K562 (cell line): ENCODE measurements around the gene RPL10A. TPM values are rescaled to one million over a fixed set of nuclear protein-coding genes. Genes with fewer than 3 reads are reported as not detected.
A peak's percentile ranks its signal among the peaks of the same experiment; 100 is the strongest.

Source experiments
- BRF1 ChIP-seq: IDR thresholded peaks from 3 replicates; pipeline ENCODE4 v1.6.1; 2011; ENCODE audit warnings: borderline replicate concordance, mild to moderate bottlenecking; ENCODE audit not compliant: insufficient read length; ENCODE audit errors: extremely low read depth
- E4F1 ChIP-seq: fragments of 250-450 bp; sonication (Bioruptor Pico); IDR thresholded peaks from 2 replicates; pipeline ENCODE4 v1.5.0; 2021; ENCODE audit warnings: mild to moderate bottlenecking, borderline replicate concordance
- GABPB1 ChIP-seq: sonication (generic); formaldehyde crosslinking; IDR thresholded peaks from 2 replicates; pipeline ENCODE4 v1.8.0; 2022; ENCODE audit warnings: mild to moderate bottlenecking, missing genetic modification reagents
- NR2C2 ChIP-seq, 2 experiments: fragments of 200-800 bp in 1 of 2; sonication (Bioruptor generic) in 1 of 2; sonication (generic) in 1 of 2; formaldehyde crosslinking in 1 of 2; IDR thresholded peaks; 2 replicates each; pipeline versions ENCODE4 v1.6.1 to v1.8.0; 2016 to 2022; ENCODE audit warnings: mild to moderate bottlenecking in 1 of 2, missing compliant biosample characterization in 1 of 2, missing genetic modification characterization in 1 of 2, missing genetic modification reagents in 1 of 2
- RAD21 ChIP-seq, 2 experiments: fragments of 250-450 bp in 1 of 2; fragments of 450-650 bp in 1 of 2; sonication (Bioruptor Pico) in 1 of 2; formaldehyde crosslinking in 1 of 2; IDR thresholded peaks in 1 of 2; conservative IDR thresholded peaks in 1 of 2; 2 replicates each; pipeline versions ENCODE4 v1.4.0 to v1.8.0; 2020 to 2022; ENCODE audit warnings: mild to moderate bottlenecking in 2 of 2, moderate library complexity in 1 of 2
- SAFB ChIP-seq: fragments of 200-400 bp; formaldehyde crosslinking; IDR thresholded peaks from 2 replicates; pipeline ENCODE4 v1.6.1; 2017; ENCODE audit warnings: low read depth, low read length, borderline replicate concordance
- SRSF7 ChIP-seq: fragments of 200-400 bp; formaldehyde crosslinking; optimal IDR thresholded peaks from 2 replicates; pipeline ENCODE3; 2017; ENCODE audit warnings: mild to moderate bottlenecking, low read depth, low read length
- XRCC5 ChIP-seq: fragments of 200-400 bp; formaldehyde crosslinking; IDR thresholded peaks from 2 replicates; pipeline ENCODE4 v1.6.1; 2017; ENCODE audit warnings: low read depth, mild to moderate bottlenecking, low read length
- ZKSCAN1 ChIP-seq: fragments of 150-350 bp; IDR thresholded peaks from 2 replicates; pipeline ENCODE4 v1.6.1; 2016; ENCODE audit warnings: low read depth, low read length
- polyA plus RNA-seq, 8 experiments: library from polyadenylated mRNA; depleted of rRNA in 4 of 8; stranded (reverse) in 5 of 8; unstranded in 3 of 8; fragments of >200 nt; fragmentation: Nextera tagmentation in 2 of 8; fragmentation: Illumina TruSeq in 1 of 8; extraction: Ambion mirVana in 2 of 8; extraction: Trizol in 1 of 8; gene quantifications; 2 replicates each; pipeline versions ENCODE4 v1.2.1 to v1.2.3, GENCODE V29; 2011 to 2014; ENCODE audit warnings: inconsistent platforms in 1 of 8, missing spikeins in 1 of 8
- total RNA-seq, 7 experiments: library from RNA; depleted of rRNA in 6 of 7; stranded (reverse); fragments of >200 nt in 6 of 7; fragmentation: Illumina TruSeq in 2 of 7; extraction: Trizol in 2 of 7; gene quantifications; 2 replicates each; pipeline versions ENCODE4 v1.2.1 to v1.2.3, GENCODE V29; 2011 to 2021; ENCODE audit warnings: low replicate concordance in 1 of 7
- TF ChIP-seq, protein P1 (sequence below), 2 experiments: fragments of 450-650 bp; IDR thresholded peaks; 2 replicates each; pipeline ENCODE4 v1.6.1; 2016; ENCODE audit warnings: mild to moderate bottlenecking in 2 of 2, borderline replicate concordance in 1 of 2, low read depth in 1 of 2, moderate library complexity in 1 of 2
- TF ChIP-seq, protein P2 (sequence below): sonication (generic); formaldehyde crosslinking; IDR thresholded peaks from 2 replicates; pipeline ENCODE4 v1.8.1; 2022; ENCODE audit warnings: missing genetic modification reagents

The RPL10A gene
- total and polyA plus RNA-seq, 9 of the 15 experiments (the other 6 are each of a cell fraction or from before 2014, with no cell fraction given) = 1,589 to 3,237 (median 2,116) TPM

- TF ChIP-seq SRSF7 (no peak), ZKSCAN1 (peak; percentile 64), NR2C2 (CRISPR knock-in tag; IDR thresholded peaks at IDR 0.05) (peak; percentile 77; the same call in 1 of the 2 replicates), NR2C2 (tag; IDR thresholded peaks at IDR 0.05) (peak; percentile 56; the same call in 1 of the 2 replicates), BRF1 (no peak), E4F1 (no peak), GABPB1 (peak; percentile 90), RAD21 (CRISPR knock-in tag; conservative IDR thresholded peaks at IDR 0.05 in 1 of 2, IDR thresholded peaks at IDR 0.05 in 1 of 2) (peak; percentile 91 to 93), XRCC5 (peak; percentile 99), SAFB (peak; percentile 74; the same call in 1 of the 2 replicates)
- TF ChIP-seq, protein P1, sequence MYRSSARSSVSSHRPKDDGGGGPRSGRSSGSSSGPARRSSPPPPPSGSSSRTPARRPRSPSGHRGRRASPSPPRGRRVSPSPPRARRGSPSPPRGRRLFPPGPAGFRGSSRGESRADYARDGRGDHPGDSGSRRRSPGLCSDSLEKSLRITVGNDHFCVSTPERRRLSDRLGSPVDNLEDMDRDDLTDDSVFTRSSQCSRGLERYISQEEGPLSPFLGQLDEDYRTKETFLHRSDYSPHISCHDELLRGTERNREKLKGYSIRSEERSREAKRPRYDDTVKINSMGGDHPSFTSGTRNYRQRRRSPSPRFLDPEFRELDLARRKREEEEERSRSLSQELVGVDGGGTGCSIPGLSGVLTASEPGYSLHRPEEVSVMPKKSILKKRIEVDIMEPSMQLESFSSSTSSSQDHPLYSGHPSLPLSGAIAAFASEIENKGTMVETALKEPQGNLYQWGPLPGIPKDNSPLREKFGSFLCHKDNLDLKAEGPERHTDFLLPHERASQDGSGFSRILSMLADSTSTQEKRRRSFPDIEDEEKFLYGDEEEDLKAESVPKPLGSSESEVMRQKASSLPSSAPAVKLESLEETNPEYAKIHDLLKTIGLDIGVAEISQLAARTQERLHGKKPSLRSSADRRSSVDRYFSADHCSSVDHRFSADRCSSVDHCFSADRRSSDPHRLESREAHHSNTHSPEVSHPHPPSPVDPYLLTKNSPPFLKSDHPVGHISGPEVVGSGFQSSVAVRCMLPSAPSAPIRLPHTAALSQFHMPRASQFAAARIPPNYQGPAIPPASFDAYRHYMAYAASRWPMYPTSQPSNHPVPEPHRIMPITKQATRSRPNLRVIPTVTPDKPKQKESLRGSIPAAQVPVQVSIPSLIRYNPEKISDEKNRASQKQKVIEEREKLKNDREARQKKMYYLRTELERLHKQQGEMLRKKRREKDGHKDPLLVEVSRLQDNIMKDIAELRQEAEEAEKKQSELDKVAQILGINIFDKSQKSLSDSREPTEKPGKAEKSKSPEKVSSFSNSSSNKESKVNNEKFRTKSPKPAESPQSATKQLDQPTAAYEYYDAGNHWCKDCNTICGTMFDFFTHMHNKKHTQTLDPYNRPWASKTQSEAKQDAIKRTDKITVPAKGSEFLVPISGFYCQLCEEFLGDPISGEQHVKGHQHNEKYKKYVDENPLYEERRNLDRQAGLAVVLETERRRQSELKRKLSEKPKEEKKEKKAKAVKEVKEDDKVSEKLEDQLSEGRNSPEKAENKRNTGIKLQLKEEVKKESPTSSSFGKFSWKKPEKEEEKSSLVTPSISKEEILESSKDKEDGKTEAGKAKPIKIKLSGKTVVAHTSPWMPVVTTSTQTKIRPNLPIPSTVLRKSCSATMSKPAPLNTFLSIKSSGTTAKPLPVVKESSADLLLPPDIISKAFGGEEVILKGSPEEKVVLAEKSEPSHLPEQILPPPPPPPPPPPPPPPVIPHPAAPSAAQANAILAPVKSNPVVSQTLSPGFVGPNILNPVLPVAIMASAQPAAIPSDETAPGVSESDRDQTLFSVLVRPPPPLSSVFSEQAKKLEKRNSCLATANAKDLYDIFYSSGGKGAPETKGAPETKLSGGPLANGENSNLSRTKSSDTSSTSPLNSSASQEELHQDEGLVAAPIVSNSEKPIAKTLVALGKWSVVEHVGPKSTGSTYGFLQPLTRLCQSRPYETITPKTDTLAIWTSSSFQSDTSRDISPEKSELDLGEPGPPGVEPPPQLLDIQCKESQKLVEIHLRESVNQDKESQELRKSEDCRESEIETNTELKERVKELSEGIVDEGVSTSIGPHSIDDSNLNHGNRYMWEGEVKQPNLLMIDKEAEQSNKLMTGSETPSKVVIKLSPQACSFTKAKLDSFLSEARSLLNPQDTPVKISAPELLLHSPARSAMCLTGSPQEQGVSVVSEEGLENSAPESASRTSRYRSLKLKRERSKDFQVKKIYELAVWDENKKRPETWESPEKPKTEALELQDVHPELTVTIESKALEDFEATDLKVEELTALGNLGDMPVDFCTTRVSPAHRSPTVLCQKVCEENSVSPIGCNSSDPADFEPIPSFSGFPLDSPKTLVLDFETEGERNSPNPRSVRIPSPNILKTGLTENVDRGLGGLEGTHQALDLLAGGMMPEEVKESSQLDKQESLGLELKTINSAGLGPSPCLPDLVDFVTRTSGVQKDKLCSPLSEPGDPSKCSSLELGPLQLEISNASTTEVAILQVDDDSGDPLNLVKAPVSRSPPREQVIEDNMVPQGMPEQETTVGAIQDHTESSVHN (IDR thresholded peaks at IDR 0.05; ENCODE audit: borderline replicate concordance in 1 of 2, low read depth in 1 of 2) = peak in 1 of 2 experiments; percentile 66; a peak in 1 of 4 replicates
- TF ChIP-seq, protein P2, sequence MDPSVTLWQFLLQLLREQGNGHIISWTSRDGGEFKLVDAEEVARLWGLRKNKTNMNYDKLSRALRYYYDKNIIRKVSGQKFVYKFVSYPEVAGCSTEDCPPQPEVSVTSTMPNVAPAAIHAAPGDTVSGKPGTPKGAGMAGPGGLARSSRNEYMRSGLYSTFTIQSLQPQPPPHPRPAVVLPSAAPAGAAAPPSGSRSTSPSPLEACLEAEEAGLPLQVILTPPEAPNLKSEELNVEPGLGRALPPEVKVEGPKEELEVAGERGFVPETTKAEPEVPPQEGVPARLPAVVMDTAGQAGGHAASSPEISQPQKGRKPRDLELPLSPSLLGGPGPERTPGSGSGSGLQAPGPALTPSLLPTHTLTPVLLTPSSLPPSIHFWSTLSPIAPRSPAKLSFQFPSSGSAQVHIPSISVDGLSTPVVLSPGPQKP (CRISPR knock-in tag) = no peak
These were observed at the start of gene RPL10A (continued) for GRCh38 chr6:35468181-35468979.
